ENCODE results near the gene TENM4.

TENM4 gene

DNA sequence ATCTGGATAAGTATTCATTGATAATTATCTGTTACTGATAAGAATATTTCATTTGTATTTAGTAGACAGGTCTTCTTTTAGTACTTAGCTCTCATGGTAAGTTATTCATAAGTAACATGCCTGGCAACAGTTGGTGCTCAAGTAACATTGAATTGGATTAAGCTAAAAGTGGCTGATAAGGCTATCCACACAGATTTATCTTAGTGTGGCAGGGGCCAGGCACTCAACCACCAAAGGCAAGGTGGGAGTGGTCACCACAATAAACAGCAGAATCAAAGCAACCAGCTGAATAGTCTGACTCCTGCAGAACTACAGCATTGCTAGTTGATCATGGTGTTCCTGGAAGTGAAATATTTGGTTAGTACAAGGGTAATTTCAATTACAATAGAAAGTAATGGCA lies 833.1 kb downstream of the TENM4 start:
- no peak overlapping the region for H3K4me3 ChIP-seq (ENCODE audit: low read length)
- TF ChIP-seq, protein P1, sequence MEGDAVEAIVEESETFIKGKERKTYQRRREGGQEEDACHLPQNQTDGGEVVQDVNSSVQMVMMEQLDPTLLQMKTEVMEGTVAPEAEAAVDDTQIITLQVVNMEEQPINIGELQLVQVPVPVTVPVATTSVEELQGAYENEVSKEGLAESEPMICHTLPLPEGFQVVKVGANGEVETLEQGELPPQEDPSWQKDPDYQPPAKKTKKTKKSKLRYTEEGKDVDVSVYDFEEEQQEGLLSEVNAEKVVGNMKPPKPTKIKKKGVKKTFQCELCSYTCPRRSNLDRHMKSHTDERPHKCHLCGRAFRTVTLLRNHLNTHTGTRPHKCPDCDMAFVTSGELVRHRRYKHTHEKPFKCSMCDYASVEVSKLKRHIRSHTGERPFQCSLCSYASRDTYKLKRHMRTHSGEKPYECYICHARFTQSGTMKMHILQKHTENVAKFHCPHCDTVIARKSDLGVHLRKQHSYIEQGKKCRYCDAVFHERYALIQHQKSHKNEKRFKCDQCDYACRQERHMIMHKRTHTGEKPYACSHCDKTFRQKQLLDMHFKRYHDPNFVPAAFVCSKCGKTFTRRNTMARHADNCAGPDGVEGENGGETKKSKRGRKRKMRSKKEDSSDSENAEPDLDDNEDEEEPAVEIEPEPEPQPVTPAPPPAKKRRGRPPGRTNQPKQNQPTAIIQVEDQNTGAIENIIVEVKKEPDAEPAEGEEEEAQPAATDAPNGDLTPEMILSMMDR (conservative IDR thresholded peaks at IDR 0.05; ENCODE audit: low read length), result no peak
- DNase-seq (ENCODE audit: low read depth), result no peak

DNA sequence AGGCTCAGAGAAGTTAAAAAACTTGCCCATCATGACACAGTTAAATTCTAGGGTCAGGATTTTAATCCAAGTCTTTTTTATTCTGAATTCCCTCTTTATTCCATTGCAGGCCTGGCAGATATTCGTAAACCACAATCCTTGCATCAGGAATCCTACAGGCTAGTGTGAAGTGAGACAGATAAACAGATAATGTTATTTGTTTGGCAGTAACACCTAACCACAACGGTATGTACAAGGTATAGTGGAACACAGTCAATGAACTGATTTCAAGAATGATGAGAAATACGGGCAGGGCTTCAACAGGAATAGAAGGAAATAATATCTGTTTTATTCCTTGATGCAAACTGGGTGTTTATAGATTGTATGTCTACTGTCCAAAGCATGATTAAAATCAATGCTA lies 834.2 kb downstream of the TENM4 start:
- TF ChIP-seq, protein P1 (conservative IDR thresholded peaks at IDR 0.05; ENCODE audit: low read length), result no peak
- no peak overlapping the region for H3K4me3 ChIP-seq (ENCODE audit: low read length)
- DNase-seq (ENCODE audit: low read depth), result no peak

DNA sequence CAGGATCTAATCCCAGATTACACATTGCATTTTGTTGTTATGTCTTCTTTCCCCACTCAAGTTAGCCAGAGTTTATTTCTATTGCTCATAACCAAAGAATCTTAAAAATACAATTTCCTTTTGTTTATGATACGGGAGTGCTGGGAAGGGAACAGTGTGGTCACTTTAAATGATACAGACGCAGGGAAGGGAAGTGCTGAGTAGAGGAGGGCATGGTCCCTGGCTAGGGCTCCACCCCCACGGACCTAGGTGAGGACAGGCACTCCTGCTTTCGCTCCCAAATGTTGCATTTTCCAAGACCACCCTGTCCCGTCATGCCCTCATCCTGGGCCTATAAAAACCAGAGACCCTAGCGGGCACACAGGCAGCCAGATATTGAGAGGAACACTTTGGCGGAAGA lies 835.5 kb downstream of the TENM4 start:
- no peak overlapping the region for H3K4me3 ChIP-seq (ENCODE audit: low read length)
- TF ChIP-seq, protein P1 (conservative IDR thresholded peaks at IDR 0.05; ENCODE audit: low read length), result no peak
- DNase-seq (ENCODE audit: low read depth), result peak; percentile 17

DNA sequence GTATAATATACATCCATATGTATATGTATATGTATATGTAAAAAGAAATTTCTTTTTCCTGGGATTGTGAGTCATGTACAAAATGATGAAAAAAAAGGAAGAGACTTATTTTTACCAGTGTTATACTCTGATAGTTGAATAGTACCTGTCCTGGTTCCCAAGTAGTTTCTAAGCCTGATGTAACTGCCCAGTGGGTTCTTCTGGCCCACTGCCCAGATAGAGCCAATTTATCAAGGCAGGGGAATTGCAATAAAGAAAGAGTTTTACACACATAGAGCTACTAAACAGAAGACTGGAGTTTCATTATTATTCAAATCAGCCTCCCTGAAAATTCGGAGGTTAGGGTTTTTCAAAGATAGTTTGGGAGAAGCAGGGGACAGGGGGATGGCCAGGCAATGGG lies 837.0 kb downstream of the TENM4 start:
- no peak for DNase-seq (ENCODE audit: low read depth)
- TF ChIP-seq, protein P1 (conservative IDR thresholded peaks at IDR 0.05; ENCODE audit: low read length), result no peak
- no peak overlapping the region for H3K4me3 ChIP-seq (ENCODE audit: low read length)

All from AG10803 (cell line).